K562 (cell line): ENCODE results near the gene IL1F10. TPM values are rescaled to one million over a fixed set of nuclear protein-coding genes. Genes with fewer than 3 reads are reported as not detected.

Experiments used
- ATAC-seq: fragments of 200-7000 bp; cut with Tn5 transposase; 3 replicates; pipeline ENCODE4 v1.9.1; 2020; ENCODE audit warnings: moderate library complexity
- BruUV-seq: library from RNA; stranded (reverse); fragments of 400-500 nt; replicated peaks from 2 replicates; lab custom pipeline; 2021; lab: Mats Ljungman, UMichigan
- CTCF ChIA-PET: fragments of 300-600 bp; formaldehyde crosslinking; extraction: SDS; loops from one replicate; lab custom pipeline; 2021; ENCODE audit warnings: low intra/inter-chr PET ratio; lab: Yijun Ruan, JAX
- POLR2A ChIA-PET: fragments of 300-600, 350-650 bp; sonication (Branson Sonifier 250); formaldehyde crosslinking; extraction: SDS; loops from one replicate; lab custom pipeline; 2021; ENCODE audit warnings: antibody characterized with exemption, inconsistent platforms; lab: Yijun Ruan, JAX
- DNase-seq, 4 experiments: peaks; one replicate each; pipeline versions ENCODE4 v3.0.0 to v3.0.0-alpha.2; 2011 to 2018; ENCODE audit warnings: low spot score in 3 of 4, mixed read lengths in 3 of 4; ENCODE audit errors: extremely low read depth in 1 of 4
- FAIRE-seq: peaks from 2 replicates; lab custom pipeline; 2011; peaks lifted over from hg19 to GRCh38; lab: Jason Lieb, UNC
- H2AFZ ChIP-seq: 2 replicates; pipeline ENCODE4 v1.6.0; 2011; ENCODE audit warnings: low read depth, low read length, control low read depth, inconsistent platforms
- H3K27ac ChIP-seq: fragments of 200-600 bp; 3 replicates; pipeline ENCODE4 v1.8.0; 2011; ENCODE audit warnings: low read depth, mild to moderate bottlenecking, control low read depth, inconsistent platforms, low read length, moderate library complexity, mixed read lengths; ENCODE audit errors: extremely low read depth
- H3K27me3 ChIP-seq, 2 experiments: fragments of 300-600 bp in 1 of 2; 2 replicates in 1 of 2; 3 replicates in 1 of 2; pipeline versions ENCODE4 v1.6.0 to v1.8.0; 2011; ENCODE audit warnings: inconsistent platforms in 2 of 2, low read length in 2 of 2, mild to moderate bottlenecking in 1 of 2, mixed read lengths in 1 of 2, moderate library complexity in 1 of 2; ENCODE audit not compliant: control insufficient read depth in 2 of 2, insufficient read depth in 2 of 2
- H3K36me3 ChIP-seq: fragments of 300-600 bp; 3 replicates; pipeline ENCODE4 v1.8.0; 2011; ENCODE audit warnings: mild to moderate bottlenecking, low read length, inconsistent platforms; ENCODE audit not compliant: control insufficient read depth, insufficient read depth
- H3K4me1 ChIP-seq, 2 experiments: fragments of 200-600 bp in 1 of 2; replicated peaks in 1 of 2; 2 replicates in 1 of 2; 3 replicates in 1 of 2; pipeline versions ENCODE4 v1.5.1 to v1.8.0; 2011; ENCODE audit warnings: inconsistent platforms in 2 of 2, low read length in 2 of 2, mild to moderate bottlenecking in 1 of 2, mixed read lengths in 1 of 2, moderate library complexity in 1 of 2; ENCODE audit not compliant: control insufficient read depth in 2 of 2, insufficient read depth in 2 of 2
- H3K4me2 ChIP-seq: 2 replicates; pipeline ENCODE4 v1.6.1; 2011; ENCODE audit warnings: low read length, control low read depth, inconsistent platforms, mixed read lengths; ENCODE audit not compliant: insufficient read depth
- H3K4me3 ChIP-seq: fragments of 200-600 bp; sonication (generic), shearing (Covaris generic); 2 replicates; pipeline ENCODE4 v1.5.1; 2016; ENCODE audit warnings: control low read depth, inconsistent platforms
- H3K79me2 ChIP-seq: fragments of 200-600 bp; 3 replicates; pipeline ENCODE4 v1.8.0; 2011; ENCODE audit warnings: low read length, inconsistent platforms; ENCODE audit not compliant: control insufficient read depth, insufficient read depth
- H3K9ac ChIP-seq, 2 experiments: 2 replicates each; pipeline versions ENCODE4 v1.6.0 to v1.6.1; 2011; ENCODE audit warnings: low read depth in 2 of 2, low read length in 2 of 2, control low read depth in 1 of 2, inconsistent platforms in 1 of 2, mild to moderate bottlenecking in 1 of 2, mixed read lengths in 1 of 2; ENCODE audit not compliant: insufficient read depth in 1 of 2
- H3K9me1 ChIP-seq: one replicate; pipeline ENCODE4 v1.6.0; 2011; ENCODE audit warnings: inconsistent platforms, mild to moderate bottlenecking, low read length, moderate library complexity; ENCODE audit not compliant: control insufficient read depth, insufficient read depth
- H3K9me3 ChIP-seq: replicated peaks from 2 replicates; pipeline ENCODE4 v1.5.1; 2011; ENCODE audit warnings: low read depth, low read length, inconsistent platforms; ENCODE audit not compliant: control insufficient read depth, insufficient read depth
- H4K20me1 ChIP-seq: replicated peaks from 2 replicates; pipeline ENCODE4 v1.6.1; 2011; ENCODE audit warnings: low read length, inconsistent platforms, mixed read lengths; ENCODE audit not compliant: control insufficient read depth, insufficient read depth
- GTF2A2 ChIP-seq: IDR thresholded peaks from 2 replicates; pipeline ENCODE4 v1.6.1; 2016; ENCODE audit warnings: mild to moderate bottlenecking, missing genetic modification characterization, missing compliant biosample characterization
- HES1 ChIP-seq: fragments of 450-650 bp; IDR thresholded peaks from 2 replicates; pipeline ENCODE4 v1.6.1; 2016; ENCODE audit warnings: low read depth, mild to moderate bottlenecking, moderate library complexity
- HNRNPUL1 ChIP-seq: fragments of 200-400 bp; formaldehyde crosslinking; IDR thresholded peaks from 2 replicates; pipeline ENCODE4 v1.6.1; 2017; ENCODE audit warnings: low read length
- ID3 ChIP-seq, 2 experiments: fragments of 250-450 bp in 1 of 2; fragments of 450-650 bp in 1 of 2; sonication (Bioruptor Pico) in 1 of 2; IDR thresholded peaks; 2 replicates each; pipeline versions ENCODE4 v1.6.1 to v1.8.0; 2016 to 2021; ENCODE audit warnings: mild to moderate bottlenecking in 2 of 2, moderate library complexity in 2 of 2, missing compliant biosample characterization in 1 of 2, missing genetic modification characterization in 1 of 2
- KDM1A ChIP-seq, 2 experiments: fragments of 450-650 bp; IDR thresholded peaks; 2 replicates each; pipeline ENCODE4 v1.6.1; 2016; ENCODE audit warnings: mild to moderate bottlenecking in 2 of 2
- NCOA1 ChIP-seq: fragments of 450-650 bp; IDR thresholded peaks from 2 replicates; pipeline ENCODE4 v1.6.1; 2016; ENCODE audit warnings: low read depth
- NKRF ChIP-seq: fragments of 450-650 bp; IDR thresholded peaks from 2 replicates; pipeline ENCODE4 v1.6.1; 2016; ENCODE audit warnings: borderline replicate concordance
- POLR2G ChIP-seq: fragments of 200-400 bp; formaldehyde crosslinking; IDR thresholded peaks from 2 replicates; pipeline ENCODE4 v1.6.1; 2017; ENCODE audit warnings: low read depth, mild to moderate bottlenecking, antibody characterized with exemption, low read length, moderate library complexity
- RBM34 ChIP-seq: fragments of 200-400 bp; formaldehyde crosslinking; IDR thresholded peaks from 2 replicates; pipeline ENCODE4 v1.6.1; 2018; ENCODE audit warnings: low read length, borderline replicate concordance; ENCODE audit not compliant: insufficient read depth
- RNF219 ChIP-seq: fragments of 250-450 bp; sonication (Bioruptor Pico); IDR thresholded peaks from 2 replicates; pipeline ENCODE4 v1.5.0; 2022; ENCODE audit warnings: mild to moderate bottlenecking
- SRF ChIP-seq, 2 experiments: fragments of 250-450, 450-650 bp in 1 of 2; sonication (Bioruptor Pico) in 1 of 2; sonication (generic) in 1 of 2; formaldehyde crosslinking; IDR thresholded peaks; 2 replicates each; pipeline versions ENCODE4 v1.5.0 to v1.5.1; 2020 to 2022; ENCODE audit warnings: mild to moderate bottlenecking in 1 of 2, missing genetic modification reagents in 1 of 2
- TAL1 ChIP-seq: fragments of 450-650 bp; IDR thresholded peaks from 2 replicates; pipeline ENCODE4 v1.6.1; 2016; ENCODE audit warnings: mild to moderate bottlenecking
- TCF15 ChIP-seq: fragments of 250-450 bp; sonication (Bioruptor Pico); IDR thresholded peaks from 2 replicates; pipeline ENCODE4 v1.8.0; 2022; ENCODE audit warnings: moderate library complexity, mild to moderate bottlenecking, inconsistent platforms
- ZZZ3 ChIP-seq: fragments of 450-650 bp; IDR thresholded peaks from 2 replicates; pipeline ENCODE4 v1.6.1; 2016; ENCODE audit warnings: antibody characterized with exemption, mild to moderate bottlenecking, moderate library complexity
- WGBS: fragments of 100-300 bp; shearing (Covaris generic); methylation state at CpG from one replicate; pipeline ENCODE4 v1.1.6; 2016; ENCODE audit warnings: low coverage, mixed read lengths; ENCODE audit not compliant: insufficient coverage; ENCODE audit errors: missing lambda C conversion rate; 5-methylcytosine and 5-hydroxymethylcytosine counted together
- in situ Hi-C: fragments of 300-500 bp; cut with MboI; formaldehyde crosslinking; loops from 4 replicates; pipeline ENCODE4 v1.15.0; 2018; ENCODE audit warnings: inconsistent platforms, mixed read lengths
- intact Hi-C: fragments of 100-400 bp; cut with micrococcal nuclease; formaldehyde crosslinking; loops from 2 replicates; pipeline ENCODE4 v1.14.2; 2022
- polyA plus RNA-seq, 8 experiments: library from polyadenylated mRNA; depleted of rRNA in 4 of 8; stranded (reverse) in 5 of 8; unstranded in 3 of 8; fragments of >200 nt; fragmentation: Nextera tagmentation in 2 of 8; fragmentation: Illumina TruSeq in 1 of 8; extraction: Ambion mirVana in 2 of 8; extraction: Trizol in 1 of 8; gene quantifications; 2 replicates each; pipeline versions ENCODE4 v1.2.1 to v1.2.3, GENCODE V29; 2011 to 2014; ENCODE audit warnings: inconsistent platforms in 1 of 8, missing spikeins in 1 of 8
- total RNA-seq, 7 experiments: library from RNA; depleted of rRNA in 6 of 7; stranded (reverse); fragments of >200 nt in 6 of 7; fragmentation: Illumina TruSeq in 2 of 7; extraction: Trizol in 2 of 7; gene quantifications; 2 replicates each; pipeline versions ENCODE4 v1.2.1 to v1.2.3, GENCODE V29; 2011 to 2021; ENCODE audit warnings: low replicate concordance in 1 of 7

Gene IL1F10
- total and polyA plus RNA-seq, 9 of the 15 experiments (the other 6 are each of a cell fraction or from before 2014, with no cell fraction given): not detected

GRCh38 chr2:113113807-113114206, 46.0 kb downstream of the IL1F10 start (continued):
- TF ChIP-seq ID3 (CRISPR knock-in tag; IDR thresholded peaks at IDR 0.05): no peak
- TF ChIP-seq ID3 (tag; IDR thresholded peaks at IDR 0.05): no peak
- no peak for TF ChIP-seq RBM34
- no peak for TF ChIP-seq NCOA1
- TF ChIP-seq KDM1A (IDR thresholded peaks at IDR 0.05): no peak
- TF ChIP-seq RNF219: no peak

GRCh38 chr2:113114224-113114945, 46.6 kb downstream of the IL1F10 start:
- DNase-seq: no peak
- peaks cover 0 to 6% of the 10 kb centered on the region in 2 experiments; a peak in 3 of 5 replicates for H3K27me3 ChIP-seq
- WGBS: 3% methylated on average over 6 of the region's 6 CpGs
- no peak for FAIRE-seq
- BruUV-seq: no TSS peak
- H3K4me2 ChIP-seq: no peak overlapping the region
- H3K4me3 ChIP-seq: no peak overlapping the region
- H3K9me3 ChIP-seq: no peaks in the 10 kb centered on the region
- in situ Hi-C loops: no loop called here
- peaks cover 4 to 12% of the 10 kb centered on the region in 2 experiments; a peak in 4 of 5 replicates for H3K4me1 ChIP-seq
- H3K9me1 ChIP-seq: no peaks in the 10 kb centered on the region
- H4K20me1 ChIP-seq: no peaks in the 10 kb centered on the region
- ChIA-PET POLR2A (interaction anchor here (0.6 to 1.3 kb wide), 2 partner anchors 10 to 155 kb away, joined by 3 to 5 read pairs; no protein-coding TSS in a partner anchor), CTCF (no interaction called here)
- no peaks in the 10 kb centered on the region for H3K79me2 ChIP-seq
- no peak overlapping the region; the same call in 1 of the 2 replicates for H2AFZ ChIP-seq
- H3K27ac ChIP-seq: no peak overlapping the region
- intact Hi-C loops: no loop called here
- H3K36me3 ChIP-seq: no peaks in the 10 kb centered on the region
- ATAC-seq: no peak
- H3K9ac ChIP-seq: no peak overlapping the region
- TF ChIP-seq NKRF: no peak
- no peak for TF ChIP-seq GTF2A2
- TF ChIP-seq TAL1: no peak
- no peak for TF ChIP-seq SRF (CRISPR knock-in tag; IDR thresholded peaks at IDR 0.05)
- no peak for TF ChIP-seq HES1
- TF ChIP-seq ZZZ3: no peak
- no peak for TF ChIP-seq HNRNPUL1
- TF ChIP-seq TCF15: no peak
- no peak for TF ChIP-seq POLR2G
